Hepatocyte (in vitro differentiated cells): Measurements from ENCODE around the gene FREY1. TPM values are rescaled to one million over a fixed set of nuclear protein-coding genes. Genes with fewer than 3 reads are reported as not detected.

Experiments
- DNase-seq: peaks from one replicate; pipeline ENCODE4 v3.0.0-alpha.2; 2016; ENCODE audit warnings: low spot score
- H2AFZ ChIP-seq: fragments of 200-600 bp; sonication (generic); 2 replicates; pipeline ENCODE4 v1.6.0; 2016; ENCODE audit warnings: antibody characterized with exemption, mild to moderate bottlenecking
- H3K27ac ChIP-seq: fragments of 200-600 bp; sonication (generic); 2 replicates; pipeline ENCODE4 v1.5.1; 2016; ENCODE audit warnings: mild to moderate bottlenecking
- H3K27me3 ChIP-seq: fragments of 200-600 bp; sonication (generic); 2 replicates; pipeline ENCODE4 v1.6.1; 2016
- H3K36me3 ChIP-seq: fragments of 200-600 bp; sonication (generic); replicated peaks from 2 replicates; pipeline ENCODE4 v1.5.1; 2016; ENCODE audit warnings: low read depth; ENCODE audit not compliant: insufficient read depth
- H3K4me1 ChIP-seq: fragments of 200-600 bp; sonication (generic); 2 replicates; pipeline ENCODE4 v1.5.1; 2016; ENCODE audit warnings: mild to moderate bottlenecking, moderate library complexity; ENCODE audit not compliant: insufficient read depth
- H3K4me2 ChIP-seq: fragments of 200-600 bp; sonication (generic); 2 replicates; pipeline ENCODE4 v1.6.0; 2016
- H3K4me3 ChIP-seq: fragments of 200-600 bp; sonication (generic); 2 replicates; pipeline ENCODE4 v1.5.1; 2016; ENCODE audit warnings: mild to moderate bottlenecking
- H3K79me2 ChIP-seq: fragments of 200-600 bp; sonication (generic); 2 replicates; pipeline ENCODE4 v1.6.0; 2017; ENCODE audit warnings: mild to moderate bottlenecking
- H3K9me2 ChIP-seq: fragments of 200-600 bp; sonication (generic); replicated peaks from 2 replicates; pipeline ENCODE4 v1.6.0; 2017; ENCODE audit warnings: mild to moderate bottlenecking; ENCODE audit not compliant: insufficient read depth
- H3K9me3 ChIP-seq: fragments of 200-600 bp; sonication (generic); 2 replicates; pipeline ENCODE4 v1.5.1; 2016; ENCODE audit warnings: low read depth, mild to moderate bottlenecking
- H4K20me1 ChIP-seq: fragments of 200-600 bp; sonication (generic); 2 replicates; pipeline ENCODE4 v1.6.0; 2016; ENCODE audit warnings: mild to moderate bottlenecking; ENCODE audit not compliant: insufficient read depth, poor library complexity, severe bottlenecking
- CTCF ChIP-seq: fragments of 200-600 bp; sonication (generic); IDR thresholded peaks from 2 replicates; pipeline ENCODE4 v1.5.1; 2016; ENCODE audit warnings: antibody characterized with exemption, mild to moderate bottlenecking; ENCODE audit not compliant: poor library complexity
- EZH2 ChIP-seq: fragments of 200-600 bp; sonication (generic); IDR thresholded peaks from 2 replicates; pipeline ENCODE4 v1.6.1; 2016; ENCODE audit warnings: antibody characterized with exemption, mild to moderate bottlenecking, borderline replicate concordance
- EZH2phosphoT487 ChIP-seq: fragments of 200-600 bp; sonication (generic); IDR thresholded peaks from one replicate; pipeline ENCODE4 v1.6.1; 2018; ENCODE audit warnings: antibody characterized with exemption, mild to moderate bottlenecking, low read depth, moderate library complexity; ENCODE audit not compliant: unreplicated experiment, severe bottlenecking
- WGBS: methylation state at CpG from one replicate; pipeline ENCODE4 v1.1.6; 2016; ENCODE audit warnings: low lambda C conversion rate; ENCODE audit errors: missing lambda C conversion rate; 5-methylcytosine and 5-hydroxymethylcytosine counted together
- polyA plus RNA-seq: library from polyadenylated mRNA; unstranded; fragments of >200 nt; fragmentation: Nextera tagmentation; extraction: Ambion mirVana; gene quantifications from 2 replicates; pipeline ENCODE4 v1.2.1, GENCODE V29; 2016
- total RNA-seq: library from RNA; depleted of rRNA; stranded (reverse); fragments of >200 nt; gene quantifications from 2 replicates; pipeline ENCODE4 v1.2.3, GENCODE V29; 2014

Gene FREY1
- total and polyA plus RNA-seq, 2 experiments from 2014 or later: not detected

GRCh38 chr11:45932217-45932616, 25.1 kb upstream of the FREY1 start:
- no peaks in the 10 kb centered on the region for H3K36me3 ChIP-seq
- peaks cover 4% of the 10 kb centered on the region for H3K4me1 ChIP-seq
- no peak overlapping the region for H2AFZ ChIP-seq
- no peaks in the 10 kb centered on the region for H3K79me2 ChIP-seq
- no peaks in the 10 kb centered on the region for H3K9me3 ChIP-seq
- H4K20me1 ChIP-seq: no peaks in the 10 kb centered on the region
- H3K27ac ChIP-seq: no peak overlapping the region
- H3K9me2 ChIP-seq: no peaks in the 10 kb centered on the region
- H3K4me3 ChIP-seq: no peak overlapping the region
- DNase-seq: no peak
- TF ChIP-seq EZH2 (no peak), EZH2phosphoT487 (no peak), CTCF (no peak)
- no peaks in the 10 kb centered on the region for H3K27me3 ChIP-seq
- WGBS: 94% methylated on average over 8 of the region's 8 CpGs
- H3K4me2 ChIP-seq: no peak overlapping the region

- Histone ChIP-seq H3K79me2 (no peaks in the 10 kb centered on the region), H3K4me1 (peaks cover 4% of the 10 kb centered on the region), H2AFZ (no peak overlapping the region), H3K27me3 (no peaks in the 10 kb centered on the region), H3K9me3 (no peaks in the 10 kb centered on the region), H3K4me2 (no peak overlapping the region), H3K36me3 (no peaks in the 10 kb centered on the region), H3K27ac (no peak overlapping the region), H3K4me3 (no peak overlapping the region), H3K9me2 (no peaks in the 10 kb centered on the region), H4K20me1 (no peaks in the 10 kb centered on the region)
- no peak for TF ChIP-seq EZH2
- no peak for TF ChIP-seq CTCF
- TF ChIP-seq EZH2phosphoT487: no peak
- 87% methylated on average over 7 of the region's 10 CpGs for WGBS
- no peak for DNase-seq
Measured at GRCh38 chr11:45931739-45932138, 24.7 kb upstream of the FREY1 start.

GRCh38 chr11:45930951-45931570, 24.0 kb upstream of the FREY1 start:
- Histone ChIP-seq H3K9me2 (no peaks in the 10 kb centered on the region), H3K4me2 (no peak overlapping the region), H3K27ac (no peak overlapping the region), H3K4me1 (peaks cover 4% of the 10 kb centered on the region), H3K9me3 (no peaks in the 10 kb centered on the region), H4K20me1 (no peaks in the 10 kb centered on the region), H2AFZ (no peak overlapping the region), H3K4me3 (no peak overlapping the region), H3K79me2 (no peaks in the 10 kb centered on the region), H3K27me3 (no peaks in the 10 kb centered on the region), H3K36me3 (no peaks in the 10 kb centered on the region)
- TF ChIP-seq EZH2phosphoT487 (no peak), CTCF (no peak), EZH2 (no peak)
- no peak for DNase-seq
- 89% methylated on average over 8 of the region's 8 CpGs for WGBS
